K562 (cell line): ENCODE data around the gene NTSR1. TPM values are rescaled to one million over a fixed set of nuclear protein-coding genes. Genes with fewer than 3 reads are reported as not detected.

ENCODE experiments used
- BCL6 ChIP-seq: fragments of 250-450 bp; sonication (Bioruptor Pico); IDR thresholded peaks from 2 replicates; pipeline ENCODE4 v1.4.0; 2020
- C11orf30 ChIP-seq: fragments of 450-650 bp; IDR thresholded peaks from 2 replicates; pipeline ENCODE4 v1.6.1; 2016; ENCODE audit warnings: low read depth, mild to moderate bottlenecking
- CC2D1A ChIP-seq: fragments of 450-650 bp; IDR thresholded peaks from 2 replicates; pipeline ENCODE4 v1.6.1; 2017; ENCODE audit warnings: mild to moderate bottlenecking
- EGR1 ChIP-seq: fragments of 450-650 bp; conservative IDR thresholded peaks from 2 replicates; pipeline ENCODE4 v1.6.1; 2017; ENCODE audit warnings: mild to moderate bottlenecking
- FIP1L1 ChIP-seq: fragments of 200-400 bp; formaldehyde crosslinking; IDR thresholded peaks from 2 replicates; pipeline ENCODE4 v1.6.1; 2018; ENCODE audit warnings: mild to moderate bottlenecking, low read depth, low read length; ENCODE audit not compliant: poor library complexity, severe bottlenecking
- GABPB1 ChIP-seq: sonication (generic); formaldehyde crosslinking; IDR thresholded peaks from 2 replicates; pipeline ENCODE4 v1.8.0; 2022; ENCODE audit warnings: mild to moderate bottlenecking, missing genetic modification reagents
- HINFP ChIP-seq: fragments of 450-650 bp; conservative IDR thresholded peaks from 2 replicates; pipeline ENCODE4 v1.6.1; 2016; ENCODE audit warnings: missing genetic modification characterization, low read depth, mild to moderate bottlenecking, control low read depth, missing compliant biosample characterization
- JUND ChIP-seq, 2 experiments: IDR thresholded peaks; 2 replicates in 1 of 2; 3 replicates in 1 of 2; pipeline ENCODE4 v1.6.1; 2011; ENCODE audit warnings: borderline replicate concordance in 2 of 2, low read depth in 2 of 2, low read length in 2 of 2, improper control_type of control experiment in 1 of 2, missing biosample characterization in 1 of 2, missing genetic modification characterization in 1 of 2, missing genetic modification reagents in 1 of 2
- MAFG ChIP-seq: fragments of 450-650 bp; conservative IDR thresholded peaks from 2 replicates; pipeline ENCODE4 v1.6.1; 2016; ENCODE audit warnings: missing genetic modification characterization, missing compliant biosample characterization
- NFATC3 ChIP-seq: fragments of 450-650 bp; IDR thresholded peaks from 2 replicates; pipeline ENCODE4 v1.6.1; 2017; ENCODE audit warnings: mild to moderate bottlenecking
- NFE2 ChIP-seq: IDR thresholded peaks from 2 replicates; pipeline ENCODE4 v1.6.1; 2014; ENCODE audit warnings: antibody characterized with exemption, low read depth
- NRF1 ChIP-seq, 2 experiments: fragments of 450-650 bp; IDR thresholded peaks in 1 of 2; conservative IDR thresholded peaks in 1 of 2; 2 replicates each; pipeline ENCODE4 v1.6.1; 2014; ENCODE audit warnings: mild to moderate bottlenecking in 2 of 2
- RBM17 ChIP-seq: fragments of 200-400 bp; formaldehyde crosslinking; IDR thresholded peaks from 2 replicates; pipeline ENCODE4 v1.6.1; 2017; ENCODE audit warnings: low read depth, mild to moderate bottlenecking, low read length, borderline replicate concordance
- RCOR1 ChIP-seq, 2 experiments: IDR thresholded peaks; 2 replicates each; pipeline ENCODE4 v1.6.1; 2012; ENCODE audit warnings: low read depth in 2 of 2, low read length in 2 of 2, borderline replicate concordance in 1 of 2, improper control_type of control experiment in 1 of 2
- TCF15 ChIP-seq: fragments of 250-450 bp; sonication (Bioruptor Pico); IDR thresholded peaks from 2 replicates; pipeline ENCODE4 v1.8.0; 2022; ENCODE audit warnings: moderate library complexity, mild to moderate bottlenecking, inconsistent platforms
- TFAM ChIP-seq: fragments of 250-450 bp; sonication (Bioruptor Pico); conservative IDR thresholded peaks from 2 replicates; pipeline ENCODE4 v1.5.0; 2021; ENCODE audit warnings: mild to moderate bottlenecking, moderate library complexity
- ZBTB5 ChIP-seq: fragments of 450-650 bp; IDR thresholded peaks from 2 replicates; pipeline ENCODE4 v1.6.1; 2017; ENCODE audit warnings: antibody characterized with exemption
- ZKSCAN3 ChIP-seq: fragments of 250-450 bp; sonication (Bioruptor Pico); IDR thresholded peaks from 2 replicates; pipeline ENCODE4 v1.4.0; 2020
- ZNF77 ChIP-seq: fragments of 250-450 bp; sonication (Bioruptor Pico); IDR thresholded peaks from 2 replicates; pipeline ENCODE4 v1.5.0; 2020
- ZNF785 ChIP-seq: fragments of 250-450 bp; sonication (Bioruptor Pico); IDR thresholded peaks from 2 replicates; pipeline ENCODE4 v1.4.0; 2020; ENCODE audit warnings: mild to moderate bottlenecking
- polyA plus RNA-seq, 8 experiments: library from polyadenylated mRNA; depleted of rRNA in 4 of 8; stranded (reverse) in 5 of 8; unstranded in 3 of 8; fragments of >200 nt; fragmentation: Nextera tagmentation in 2 of 8; fragmentation: Illumina TruSeq in 1 of 8; extraction: Ambion mirVana in 2 of 8; extraction: Trizol in 1 of 8; gene quantifications; 2 replicates each; pipeline versions ENCODE4 v1.2.1 to v1.2.3, GENCODE V29; 2011 to 2014; ENCODE audit warnings: inconsistent platforms in 1 of 8, missing spikeins in 1 of 8
- total RNA-seq, 7 experiments: library from RNA; depleted of rRNA in 6 of 7; stranded (reverse); fragments of >200 nt in 6 of 7; fragmentation: Illumina TruSeq in 2 of 7; extraction: Trizol in 2 of 7; gene quantifications; 2 replicates each; pipeline versions ENCODE4 v1.2.1 to v1.2.3, GENCODE V29; 2011 to 2021; ENCODE audit warnings: low replicate concordance in 1 of 7
- TF ChIP-seq, protein P1 (sequence below): sonication (generic); formaldehyde crosslinking; IDR thresholded peaks from 2 replicates; pipeline ENCODE4 v1.9.0; 2022; ENCODE audit warnings: mild to moderate bottlenecking, missing genetic modification reagents
- TF ChIP-seq, protein P2 (sequence below), 2 experiments: fragments of 450-650 bp; IDR thresholded peaks; 2 replicates each; pipeline ENCODE4 v1.6.1; 2016
- TF ChIP-seq, protein P3 (sequence below): conservative IDR thresholded peaks from 2 replicates; pipeline ENCODE4 v1.6.1; 2011; ENCODE audit warnings: low read depth, mild to moderate bottlenecking, low read length; ENCODE audit not compliant: control insufficient read depth

The NTSR1 gene
- total and polyA plus RNA-seq, 9 of the 15 experiments (the other 6 are each of a cell fraction or from before 2014, with no cell fraction given) = 0.04 to 0.40 (median 0.13) TPM; not detected in 3

DNA sequence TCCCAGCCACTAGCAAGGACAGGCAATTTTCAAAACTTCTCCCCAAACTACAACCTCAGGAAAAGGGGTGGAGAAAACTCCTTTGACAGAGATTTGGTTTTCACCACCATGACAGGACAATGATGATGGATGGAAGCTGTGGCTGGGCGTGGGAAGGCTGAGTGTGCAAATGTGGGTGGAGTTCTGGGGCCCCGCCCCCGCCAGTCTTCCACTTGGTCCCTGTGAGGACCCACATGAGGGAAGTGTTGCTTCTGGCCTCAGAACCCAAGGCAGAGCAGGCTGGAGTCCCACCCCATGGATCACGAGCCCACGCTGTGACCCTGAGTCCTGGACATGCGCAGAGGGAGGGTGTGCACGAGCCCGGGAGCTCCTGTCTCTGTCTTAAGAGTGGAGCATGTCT is 66.1 kb downstream of the NTSR1 start (continued):
- TF ChIP-seq, protein P1, sequence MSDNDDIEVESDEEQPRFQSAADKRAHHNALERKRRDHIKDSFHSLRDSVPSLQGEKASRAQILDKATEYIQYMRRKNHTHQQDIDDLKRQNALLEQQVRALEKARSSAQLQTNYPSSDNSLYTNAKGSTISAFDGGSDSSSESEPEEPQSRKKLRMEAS (CRISPR knock-in tag) = 0 out of 2 replicates have a peak, but pooled peaks have one; percentile 43
- TF ChIP-seq ZKSCAN3 = no peak
- peak; percentile 99 for TF ChIP-seq CC2D1A
- TF ChIP-seq, protein P2, sequence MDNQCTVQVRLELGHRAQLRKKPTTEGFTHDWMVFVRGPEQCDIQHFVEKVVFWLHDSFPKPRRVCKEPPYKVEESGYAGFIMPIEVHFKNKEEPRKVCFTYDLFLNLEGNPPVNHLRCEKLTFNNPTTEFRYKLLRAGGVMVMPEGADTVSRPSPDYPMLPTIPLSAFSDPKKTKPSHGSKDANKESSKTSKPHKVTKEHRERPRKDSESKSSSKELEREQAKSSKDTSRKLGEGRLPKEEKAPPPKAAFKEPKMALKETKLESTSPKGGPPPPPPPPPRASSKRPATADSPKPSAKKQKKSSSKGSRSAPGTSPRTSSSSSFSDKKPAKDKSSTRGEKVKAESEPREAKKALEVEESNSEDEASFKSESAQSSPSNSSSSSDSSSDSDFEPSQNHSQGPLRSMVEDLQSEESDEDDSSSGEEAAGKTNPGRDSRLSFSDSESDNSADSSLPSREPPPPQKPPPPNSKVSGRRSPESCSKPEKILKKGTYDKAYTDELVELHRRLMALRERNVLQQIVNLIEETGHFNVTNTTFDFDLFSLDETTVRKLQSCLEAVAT (IDR thresholded peaks at IDR 0.05) = peak in 1 of 2 experiments; percentile 76; a peak in 2 of 4 replicates
- TF ChIP-seq EGR1 = peak; percentile 86
- TF ChIP-seq HINFP (tag) = peak; percentile 99
- TF ChIP-seq NFATC3 = no peak
- TF ChIP-seq TFAM (CRISPR knock-in tag) = no peak
- peak; percentile 41; the same call in 1 of the 2 replicates for TF ChIP-seq MAFG
- TF ChIP-seq BCL6 (CRISPR knock-in tag) = no peak
- no peak for TF ChIP-seq RBM17
- TF ChIP-seq ZNF785 = no peak
- TF ChIP-seq, protein P3, sequence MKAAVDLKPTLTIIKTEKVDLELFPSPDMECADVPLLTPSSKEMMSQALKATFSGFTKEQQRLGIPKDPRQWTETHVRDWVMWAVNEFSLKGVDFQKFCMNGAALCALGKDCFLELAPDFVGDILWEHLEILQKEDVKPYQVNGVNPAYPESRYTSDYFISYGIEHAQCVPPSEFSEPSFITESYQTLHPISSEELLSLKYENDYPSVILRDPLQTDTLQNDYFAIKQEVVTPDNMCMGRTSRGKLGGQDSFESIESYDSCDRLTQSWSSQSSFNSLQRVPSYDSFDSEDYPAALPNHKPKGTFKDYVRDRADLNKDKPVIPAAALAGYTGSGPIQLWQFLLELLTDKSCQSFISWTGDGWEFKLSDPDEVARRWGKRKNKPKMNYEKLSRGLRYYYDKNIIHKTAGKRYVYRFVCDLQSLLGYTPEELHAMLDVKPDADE = 0 out of 2 replicates have a peak, but pooled peaks have one; percentile 48
- no peak for TF ChIP-seq ZNF77
- TF ChIP-seq TCF15 = no peak
- TF ChIP-seq NFE2 = peak; percentile 66
- peak in 1 of 2 experiments; percentile 95; a peak in 3 of 4 replicates for TF ChIP-seq RCOR1 (IDR thresholded peaks at IDR 0.05; ENCODE audit: borderline replicate concordance in 1 of 2, low read depth in 2 of 2, low read length in 2 of 2)
- TF ChIP-seq NRF1 (conservative IDR thresholded peaks at IDR 0.05 in 1 of 2, IDR thresholded peaks at IDR 0.05 in 1 of 2) = peak; percentile 89 to 91
- 0 out of 2 replicates have a peak, but pooled peaks have one; percentile 2 for TF ChIP-seq GABPB1 (CRISPR knock-in tag)
- peak; percentile 73; the same call in 1 of the 2 replicates for TF ChIP-seq C11orf30
- TF ChIP-seq FIP1L1 = no peak
- TF ChIP-seq ZBTB5 = peak; percentile 94
- no peak for TF ChIP-seq JUND (IDR thresholded peaks at IDR 0.05; ENCODE audit: borderline replicate concordance, low read depth, low read length)
- TF ChIP-seq JUND (tag; IDR thresholded peaks at IDR 0.05; ENCODE audit: borderline replicate concordance, low read depth, low read length) = peak; percentile 31; the same call in 1 of the 3 replicates
